GM18507 (cell line): ENCODE measurements around the gene STXBP5.
"Not testable (repeated sequence)": the region's sequence is repeated elsewhere in the genome, so short reads cannot be mapped to it uniquely, and the experiment has no call there.

Experiments used
- DNase-seq: peaks from one replicate; pipeline ENCODE4 v3.0.0; 2011; ENCODE audit warnings: low read depth; ENCODE audit not compliant: insufficient read length; ENCODE audit errors: extremely low spot score
- FAIRE-seq: peaks from 2 replicates; lab custom pipeline; 2011; peaks lifted over from hg19 to GRCh38; lab: Jason Lieb, UNC

STXBP5 gene

DNA sequence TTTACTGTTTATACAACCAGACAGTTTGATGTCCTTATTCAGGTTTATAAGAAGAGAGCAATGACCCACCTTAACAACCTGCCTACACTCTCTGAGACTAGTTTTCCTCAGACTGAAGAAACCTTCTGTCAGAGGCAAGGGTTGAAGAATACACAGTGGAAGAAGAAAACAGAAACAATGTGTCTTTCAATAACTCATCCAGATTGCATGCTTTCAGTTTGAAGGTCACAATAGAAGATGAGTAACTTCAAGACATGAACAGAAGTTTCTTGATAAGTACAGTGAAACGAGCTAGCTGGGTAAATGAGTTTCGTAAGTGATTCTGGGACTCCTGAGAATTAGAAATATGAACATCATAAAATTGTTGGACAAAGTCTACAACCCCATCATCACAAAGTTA, 141.7 kb downstream of the STXBP5 start:
- DNase-seq = no peak
- FAIRE-seq = no peak

DNA sequence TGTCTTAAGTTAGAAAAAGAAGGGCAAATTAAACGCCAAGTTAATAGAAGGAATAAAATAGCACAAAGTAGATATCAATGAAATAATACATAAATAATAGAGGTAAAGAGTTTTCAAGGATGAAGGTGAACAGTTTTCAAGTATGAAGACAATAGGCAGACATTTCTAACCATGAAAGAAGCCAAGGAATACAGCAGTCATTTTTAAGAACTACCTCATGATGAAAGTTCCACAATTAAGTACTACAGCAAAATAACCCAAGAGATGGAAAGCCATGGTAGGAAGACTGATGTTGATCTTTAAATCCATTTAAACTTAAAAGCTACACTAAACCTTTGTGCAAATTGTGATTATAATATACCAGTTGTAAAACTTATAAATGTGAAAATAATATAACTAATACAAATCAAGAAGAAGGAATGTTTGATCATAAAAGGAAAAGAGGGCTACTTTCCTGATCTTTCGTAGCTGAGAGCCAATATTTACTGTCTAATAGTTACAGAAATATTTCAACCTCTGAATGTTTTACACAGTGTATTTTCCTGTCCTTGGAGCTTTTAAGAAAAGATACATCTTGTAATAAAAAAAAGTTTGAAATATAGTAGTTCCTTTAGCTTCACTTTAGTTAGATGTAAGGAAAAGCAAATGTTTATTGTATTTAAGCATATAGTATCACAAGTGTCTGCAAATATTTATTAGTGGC, 143.1 kb downstream of the STXBP5 start:
- DNase-seq (no peak), FAIRE-seq (no peak)

DNA sequence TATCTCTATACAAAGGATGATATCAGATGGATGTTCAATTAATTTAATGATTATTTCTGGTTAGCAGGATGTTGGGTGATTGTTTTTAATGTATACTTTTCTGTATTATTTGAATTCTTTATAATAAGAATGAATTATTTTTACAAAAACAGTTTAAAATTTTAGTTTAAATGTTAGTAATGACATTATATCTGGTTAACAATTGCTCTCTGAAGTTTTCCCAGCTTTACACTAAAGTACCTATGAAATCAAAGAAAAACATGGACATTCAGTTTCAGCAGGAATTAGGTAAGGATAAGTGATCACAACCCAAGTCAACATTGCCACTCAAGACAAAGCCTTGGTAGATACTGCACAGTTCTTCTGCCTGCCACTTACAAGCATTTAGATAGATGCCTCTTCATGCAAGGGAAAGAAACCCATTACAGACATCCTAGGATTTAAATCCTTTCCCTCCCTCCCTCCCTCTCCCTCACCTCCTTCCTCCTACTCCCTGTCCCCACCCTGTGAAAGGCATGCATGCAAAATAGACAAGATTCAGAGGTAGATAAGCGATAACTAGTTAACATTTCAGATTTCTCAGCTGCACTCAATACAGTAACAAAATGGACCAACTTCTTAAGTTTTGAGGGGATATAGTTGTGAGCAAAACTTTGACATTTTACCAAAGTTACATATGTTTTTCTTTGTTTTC, 143.8 kb downstream of the STXBP5 start:
- DNase-seq (no peak), FAIRE-seq (no peak)

DNA sequence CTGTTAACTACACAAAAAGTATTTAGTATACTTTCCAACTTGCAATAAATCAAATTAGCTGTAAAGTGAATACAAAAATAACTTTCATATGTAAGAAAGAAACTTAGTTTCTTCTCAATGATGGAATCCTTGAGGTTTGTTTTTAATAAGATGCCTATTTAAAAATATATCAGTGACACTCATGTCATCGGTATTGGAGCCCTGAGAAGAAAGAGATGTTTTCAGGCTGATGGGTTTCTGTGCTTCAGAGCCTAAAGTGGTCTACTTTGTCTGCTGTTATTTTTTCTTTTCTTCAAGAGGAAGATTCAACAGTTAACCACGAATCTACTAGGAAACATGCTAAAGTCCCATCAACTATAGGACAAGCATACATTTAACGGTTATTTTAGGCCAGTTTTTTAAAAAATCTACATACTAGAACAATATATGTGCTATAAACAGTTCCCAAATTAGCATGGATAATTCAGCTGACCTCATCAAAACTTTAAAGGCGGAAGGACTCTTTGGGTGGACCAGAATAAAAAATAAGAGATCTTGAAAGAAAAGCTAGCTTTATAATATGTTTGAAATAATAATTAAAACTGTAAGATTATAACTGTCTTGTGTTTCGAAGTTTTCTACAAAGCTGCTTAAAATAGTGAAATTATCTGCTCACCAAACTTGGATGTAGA, 157.2 kb downstream of the STXBP5 start:
- no peak for DNase-seq
- peak; percentile 26 for FAIRE-seq

DNA sequence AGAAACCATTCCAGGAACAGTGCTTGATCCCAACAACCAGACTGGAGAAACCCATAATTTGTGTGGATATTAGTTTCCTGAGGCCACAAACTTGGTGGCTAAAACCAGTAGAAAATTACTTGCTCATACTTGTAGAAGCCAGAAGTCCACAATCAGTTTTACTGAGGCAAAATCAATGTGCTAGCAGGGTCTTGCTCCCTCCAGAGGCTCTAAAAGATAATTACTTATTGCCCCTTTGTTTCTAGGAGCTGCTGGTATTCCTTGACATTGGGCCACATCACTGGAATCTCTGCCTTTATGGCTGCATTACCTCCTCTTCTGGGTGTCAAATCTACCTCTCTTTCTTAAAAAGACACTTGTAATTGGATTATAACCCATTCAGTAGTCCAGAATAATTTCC, 162.1 kb downstream of the STXBP5 start:
- FAIRE-seq (no peak), DNase-seq (no peak)

DNA sequence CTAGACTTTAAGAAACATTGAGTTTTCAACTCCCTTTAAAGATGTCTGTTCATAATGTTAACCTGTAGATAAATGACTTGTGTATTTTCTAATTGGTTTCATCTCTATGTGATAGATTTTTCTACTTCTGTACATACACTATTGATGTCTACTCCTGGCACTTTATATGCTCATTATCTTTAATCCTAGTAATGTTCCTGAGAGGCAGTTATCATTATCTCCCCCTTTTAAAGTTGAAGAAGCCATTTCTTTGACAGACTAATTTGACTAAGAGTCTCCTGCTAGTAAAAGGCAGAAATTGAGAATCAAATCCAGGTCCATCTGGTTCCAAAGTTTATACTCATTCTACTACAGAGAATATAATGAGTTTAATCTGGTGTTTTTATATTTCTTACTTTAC, 167.1 kb downstream of the STXBP5 start:
- DNase-seq (no peak), FAIRE-seq (no peak)

DNA sequence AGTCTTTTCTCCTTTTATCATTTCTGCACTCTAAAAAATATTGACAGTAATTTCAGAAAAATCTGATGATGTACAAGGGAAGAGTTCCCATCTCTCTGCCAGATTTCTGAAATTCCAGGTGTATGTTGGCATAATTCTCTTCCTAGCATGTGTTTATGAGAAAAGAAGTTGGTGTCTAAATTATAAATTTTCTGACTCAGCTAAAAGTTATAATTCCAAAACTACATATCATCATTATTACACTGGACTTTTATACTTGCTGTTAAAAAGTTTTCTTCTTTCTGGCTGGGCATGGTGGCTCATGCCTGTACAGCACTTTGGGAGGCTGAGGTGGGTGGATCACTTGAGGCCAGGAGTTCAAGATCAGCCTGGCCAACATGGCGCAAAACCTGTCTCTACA, 168.6 kb downstream of the STXBP5 start:
- no peak for FAIRE-seq
- no peak for DNase-seq

DNA sequence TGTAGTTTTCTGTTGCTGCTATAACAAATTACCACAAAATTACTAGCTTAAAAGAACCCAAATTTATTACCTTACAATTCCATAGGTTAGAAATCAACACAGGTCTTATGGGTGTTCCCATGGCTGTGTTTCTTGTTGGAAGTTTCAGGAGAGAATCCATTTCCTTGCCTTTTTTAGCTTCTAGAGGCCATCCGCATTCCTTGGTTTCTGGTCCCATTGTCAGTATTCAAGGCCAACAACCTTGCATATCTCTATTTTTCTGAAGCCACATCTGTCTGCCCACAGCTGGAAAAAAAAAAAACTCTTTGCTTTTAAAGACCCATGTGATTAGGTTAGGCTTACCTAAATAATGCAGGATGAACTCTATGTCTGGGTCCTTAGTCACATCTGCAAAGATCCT, 174.6 kb downstream of the STXBP5 start:
- DNase-seq (no peak), FAIRE-seq (no peak)

DNA sequence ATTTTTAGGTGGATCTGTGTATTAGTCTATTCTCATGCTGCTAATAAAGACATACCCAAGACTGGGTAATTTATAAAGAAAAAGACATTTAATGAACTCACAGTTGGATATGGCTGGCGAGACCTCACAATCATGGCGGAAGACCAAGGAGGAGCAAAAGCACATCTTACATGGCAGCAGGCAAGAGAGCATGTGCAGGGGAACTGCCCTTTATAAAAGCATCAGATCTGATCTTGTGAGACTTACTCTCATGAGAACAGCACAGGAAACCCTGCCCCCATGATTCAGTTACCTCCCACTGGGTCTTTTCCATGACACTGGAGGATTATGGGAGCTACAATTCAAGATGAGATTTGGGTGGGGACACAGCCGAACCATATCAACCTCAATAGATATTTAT, 176.6 kb downstream of the STXBP5 start:
- FAIRE-seq, DNase-seq: not testable (repeated sequence)

DNA sequence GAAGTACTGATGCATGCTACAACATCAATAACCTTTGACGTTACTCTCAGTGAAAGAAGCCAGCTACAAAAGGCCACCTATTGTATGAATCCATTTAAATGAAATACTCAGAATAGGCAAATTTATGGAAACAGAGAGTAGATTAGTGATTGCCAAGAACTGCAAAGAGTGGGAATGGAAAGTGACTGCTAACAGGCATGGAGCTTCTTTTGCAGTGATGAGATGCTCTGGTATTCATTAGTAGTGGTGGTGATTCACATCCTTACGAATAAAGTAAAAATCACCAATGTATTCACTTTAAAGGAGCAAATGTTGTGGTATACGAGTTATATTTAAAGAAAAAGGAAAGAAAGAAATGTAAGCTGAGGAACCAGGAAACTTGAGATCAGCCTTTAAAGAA, 177.5 kb downstream of the STXBP5 start:
- DNase-seq (no peak), FAIRE-seq (no peak)

DNA sequence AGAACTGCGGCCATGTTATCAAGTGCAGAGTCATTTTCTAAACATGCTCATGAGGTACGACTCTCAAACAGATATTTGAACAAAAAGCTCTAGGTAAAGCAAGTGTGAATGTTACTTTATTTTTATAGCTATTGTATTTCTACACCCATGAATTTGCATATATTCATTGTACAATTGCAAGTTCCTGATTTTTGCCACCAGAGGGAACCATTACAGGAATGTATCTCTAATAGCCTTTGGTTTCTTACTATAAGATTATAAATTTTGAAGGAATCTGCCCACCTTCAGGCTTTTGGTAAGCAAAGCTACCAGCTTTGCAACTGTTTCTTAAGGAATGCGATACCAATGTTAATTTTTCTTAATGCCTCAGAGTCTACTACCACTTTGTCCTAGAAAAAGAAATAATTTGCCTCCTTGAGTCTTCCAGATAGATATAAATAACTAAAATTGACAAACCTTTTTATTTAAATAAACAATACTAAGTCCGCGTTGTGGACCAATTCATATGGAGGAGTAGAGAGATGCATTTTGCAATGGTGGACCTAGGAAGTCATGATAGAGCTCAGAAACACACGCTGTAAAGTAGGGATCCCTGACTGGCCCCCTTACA, 178.8 kb downstream of the STXBP5 start:
- DNase-seq = no peak
- FAIRE-seq = no peak

DNA sequence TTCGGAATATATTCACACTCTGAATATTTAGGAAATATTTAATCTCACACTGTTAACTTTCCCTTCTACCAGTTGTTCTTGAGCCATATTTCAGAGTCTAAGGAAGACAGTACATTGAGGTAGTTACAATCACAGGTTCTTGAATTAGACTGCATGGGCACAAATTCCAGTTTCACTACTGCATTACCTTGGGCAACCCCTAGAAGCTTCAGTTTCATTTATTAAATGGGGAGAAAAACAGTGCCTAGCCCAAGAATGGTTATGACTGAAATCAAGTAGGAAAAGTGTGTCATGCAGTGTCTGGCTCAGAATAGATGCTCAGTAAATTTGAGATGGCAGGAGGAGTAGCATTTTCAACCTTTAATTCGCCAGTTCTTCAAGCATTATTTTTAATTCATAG, 179.8 kb downstream of the STXBP5 start:
- peak; percentile 33 for FAIRE-seq
- DNase-seq = no peak

DNA sequence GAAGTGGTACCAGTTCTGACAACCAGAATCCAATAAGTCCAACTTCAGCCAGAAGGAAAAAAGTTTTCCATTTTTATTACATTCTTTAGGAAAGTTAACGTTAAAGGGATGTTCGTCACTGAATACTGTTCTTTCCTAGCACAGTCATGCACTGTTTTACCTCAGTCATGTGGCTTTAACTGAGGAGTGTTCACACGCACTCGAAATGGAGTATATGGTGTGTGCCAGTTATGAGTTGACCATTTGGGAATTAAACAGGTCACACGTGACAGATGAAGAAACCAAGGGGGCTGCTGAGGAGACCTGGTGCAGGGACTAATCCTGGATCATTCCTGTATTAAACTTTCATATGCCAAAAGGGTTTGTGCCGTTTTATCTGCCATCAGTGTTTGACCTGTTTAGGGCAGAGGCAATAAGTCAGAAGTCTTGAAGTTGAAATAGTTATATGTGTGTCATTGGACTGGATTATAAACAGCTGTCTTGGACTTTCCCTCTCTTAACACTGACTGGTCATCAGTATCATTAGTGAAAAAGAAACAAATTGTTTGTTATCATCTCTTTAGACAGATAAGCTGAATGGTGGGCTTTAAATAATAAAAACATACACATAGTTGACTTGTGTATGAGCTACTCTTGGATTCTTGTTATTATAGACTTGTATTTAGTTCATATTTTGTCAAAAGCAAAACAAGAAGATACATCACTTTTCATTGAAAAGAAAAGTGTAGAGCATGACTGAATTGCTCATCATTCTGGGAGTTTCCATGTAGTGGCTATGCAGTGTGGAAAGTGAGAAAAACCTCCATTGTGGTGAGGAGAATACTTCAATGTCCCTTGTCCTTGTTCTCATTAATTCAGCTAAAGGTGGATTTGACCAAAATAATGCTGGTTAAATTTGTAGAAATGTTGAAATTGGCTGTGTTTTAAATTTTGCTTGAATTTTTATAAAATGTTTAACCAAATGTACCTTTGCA, 180.8 kb downstream of the STXBP5 start:
- no peak for FAIRE-seq
- DNase-seq = no peak

DNA sequence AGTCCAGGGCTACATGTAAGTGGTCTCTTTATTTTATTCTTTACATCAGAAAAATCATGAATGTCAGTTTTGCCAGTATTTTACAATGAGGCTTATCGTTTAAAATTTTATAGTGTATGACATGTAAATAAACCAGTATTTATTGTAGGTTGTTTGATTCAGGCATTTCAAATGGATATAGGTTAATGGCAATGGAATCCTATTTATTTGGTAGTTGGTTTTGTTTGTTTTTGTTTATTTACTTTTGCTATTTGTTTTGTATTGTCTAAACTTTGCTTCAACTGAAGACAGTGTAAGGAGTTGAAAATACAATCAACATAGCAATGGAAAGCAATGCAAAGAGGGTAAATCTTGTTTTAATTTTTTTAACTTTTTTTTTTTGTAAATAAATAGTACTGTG, 185.2 kb downstream of the STXBP5 start:
- no peak for FAIRE-seq
- no peak for DNase-seq

DNA sequence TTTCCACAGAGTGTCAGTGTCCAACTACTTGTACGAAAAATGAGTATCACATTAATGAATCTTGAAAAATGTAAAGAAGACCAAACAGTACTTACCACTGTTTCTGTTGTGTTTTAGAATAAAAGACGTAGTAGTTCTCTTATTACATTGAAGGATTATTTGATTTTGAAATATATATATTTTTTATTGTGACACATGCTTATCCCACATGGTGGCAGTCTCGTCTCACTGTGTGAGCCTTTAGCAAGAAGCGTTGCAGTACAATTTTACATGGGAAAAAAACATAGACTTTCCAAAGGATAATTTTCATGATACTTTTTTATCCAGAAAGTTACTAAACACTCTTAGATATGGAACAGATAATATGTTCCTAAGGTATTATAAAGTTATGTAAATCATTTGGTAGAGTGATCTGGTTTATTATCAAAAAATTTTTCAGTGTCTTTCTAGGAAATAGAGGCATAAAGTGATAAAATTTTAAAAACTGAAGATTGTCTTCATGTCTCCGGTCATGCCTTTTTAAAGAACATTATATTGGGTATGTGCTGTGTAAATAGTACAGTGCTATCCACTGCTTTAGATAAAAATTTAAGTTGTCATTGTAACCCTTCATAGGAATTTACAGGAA, 186.8 kb downstream of the STXBP5 start:
- FAIRE-seq = no peak
- no peak for DNase-seq

DNA sequence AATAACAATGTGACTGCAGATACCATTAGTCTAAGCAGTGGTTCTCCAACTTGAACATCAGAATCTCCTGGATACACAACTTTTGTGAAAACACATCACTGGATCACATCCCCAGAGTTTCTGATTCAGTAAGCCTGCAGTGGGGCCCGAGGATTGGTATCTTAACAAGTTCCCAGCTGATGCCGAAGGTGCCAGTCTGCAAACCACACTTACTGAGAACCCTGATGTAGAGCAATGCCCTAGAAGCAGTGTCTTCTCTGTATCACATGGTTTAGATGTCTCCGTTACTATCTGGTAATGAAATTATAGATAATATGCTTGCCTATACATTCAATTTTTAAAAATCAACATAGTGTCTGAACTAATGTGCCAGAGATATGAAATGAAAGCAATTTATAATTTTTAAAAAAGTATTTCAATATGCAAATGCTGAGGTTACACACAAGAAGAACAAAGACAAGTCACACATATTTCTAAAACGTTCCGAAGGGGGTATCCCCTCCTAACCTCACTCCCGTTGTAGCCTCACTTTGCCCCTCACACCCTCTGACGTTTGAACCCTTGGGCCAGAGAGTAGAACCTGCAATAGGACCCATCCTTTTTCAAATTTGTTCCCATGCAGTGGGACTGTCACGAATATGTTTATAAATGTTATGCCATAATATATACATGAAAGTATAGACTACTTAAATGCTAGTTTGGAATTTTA, 188.9 kb downstream of the STXBP5 start:
- DNase-seq = no peak
- FAIRE-seq = no peak

DNA sequence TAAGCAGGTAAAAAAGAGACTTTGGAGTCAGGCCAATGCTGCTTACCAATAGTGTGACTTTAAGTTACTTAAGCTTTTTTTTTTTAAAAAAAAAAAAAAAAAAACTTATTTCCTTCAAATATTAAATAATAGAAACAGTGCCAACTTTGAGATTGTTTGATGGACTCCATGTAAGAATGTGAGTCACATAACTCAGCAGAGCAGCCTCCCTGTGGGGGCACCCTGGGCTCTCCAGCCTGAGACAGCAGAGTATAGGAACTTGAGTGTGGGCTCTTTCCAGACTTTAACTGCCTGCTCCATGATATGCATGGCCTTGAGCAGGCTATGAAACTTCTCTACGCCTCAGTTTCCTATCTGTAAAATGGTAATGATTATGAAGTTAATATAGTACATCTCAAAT, 190.9 kb downstream of the STXBP5 start:
- FAIRE-seq (no peak), DNase-seq (no peak)

DNA sequence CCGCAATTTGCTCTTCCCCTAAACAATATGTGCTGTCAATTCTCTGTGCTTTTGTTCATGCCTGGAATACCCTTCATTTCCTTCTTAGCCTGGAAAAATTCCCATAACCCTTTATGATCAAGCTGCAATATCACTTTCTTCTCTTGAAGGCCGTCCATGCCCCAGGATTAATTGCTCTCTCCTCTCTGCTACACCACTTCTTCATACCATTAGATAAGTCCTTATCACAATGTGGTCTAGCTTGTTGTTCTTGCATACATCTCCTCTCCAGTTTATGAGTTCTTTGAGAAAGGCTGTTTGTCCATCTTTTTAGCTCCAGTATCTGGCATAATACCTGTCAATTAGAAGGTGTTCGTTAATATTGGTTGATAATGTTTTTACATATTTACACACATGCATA, 193.1 kb downstream of the STXBP5 start:
- FAIRE-seq (no peak), DNase-seq (no peak)
